K562 (cell line): Measurements from ENCODE around the gene NAXD. TPM values are rescaled to one million over a fixed set of nuclear protein-coding genes. Genes with fewer than 3 reads are reported as not detected.

Source experiments
- ATAC-seq: fragments of 200-7000 bp; cut with Tn5 transposase; 3 replicates; pipeline ENCODE4 v1.9.1; 2020; ENCODE audit warnings: moderate library complexity
- BruUV-seq: library from RNA; stranded (reverse); fragments of 400-500 nt; replicated peaks from 2 replicates; lab custom pipeline; 2021; lab: Mats Ljungman, UMichigan
- CTCF ChIA-PET: fragments of 300-600 bp; formaldehyde crosslinking; extraction: SDS; loops from one replicate; lab custom pipeline; 2021; ENCODE audit warnings: low intra/inter-chr PET ratio; lab: Yijun Ruan, JAX
- POLR2A ChIA-PET: fragments of 300-600, 350-650 bp; sonication (Branson Sonifier 250); formaldehyde crosslinking; extraction: SDS; loops from one replicate; lab custom pipeline; 2021; ENCODE audit warnings: antibody characterized with exemption, inconsistent platforms; lab: Yijun Ruan, JAX
- DNase-seq, 4 experiments: peaks; one replicate each; pipeline versions ENCODE4 v3.0.0 to v3.0.0-alpha.2; 2011 to 2018; ENCODE audit warnings: low spot score in 3 of 4, mixed read lengths in 3 of 4; ENCODE audit errors: extremely low read depth in 1 of 4
- FAIRE-seq: peaks from 2 replicates; lab custom pipeline; 2011; peaks lifted over from hg19 to GRCh38; lab: Jason Lieb, UNC
- H2AFZ ChIP-seq: 2 replicates; pipeline ENCODE4 v1.6.0; 2011; ENCODE audit warnings: low read depth, low read length, control low read depth, inconsistent platforms
- H3K27ac ChIP-seq: fragments of 200-600 bp; 3 replicates; pipeline ENCODE4 v1.8.0; 2011; ENCODE audit warnings: low read depth, mild to moderate bottlenecking, control low read depth, inconsistent platforms, low read length, moderate library complexity, mixed read lengths; ENCODE audit errors: extremely low read depth
- H3K27me3 ChIP-seq, 2 experiments: fragments of 300-600 bp in 1 of 2; 2 replicates in 1 of 2; 3 replicates in 1 of 2; pipeline versions ENCODE4 v1.6.0 to v1.8.0; 2011; ENCODE audit warnings: inconsistent platforms in 2 of 2, low read length in 2 of 2, mild to moderate bottlenecking in 1 of 2, mixed read lengths in 1 of 2, moderate library complexity in 1 of 2; ENCODE audit not compliant: control insufficient read depth in 2 of 2, insufficient read depth in 2 of 2
- H3K36me3 ChIP-seq: fragments of 300-600 bp; 3 replicates; pipeline ENCODE4 v1.8.0; 2011; ENCODE audit warnings: mild to moderate bottlenecking, low read length, inconsistent platforms; ENCODE audit not compliant: control insufficient read depth, insufficient read depth
- H3K4me1 ChIP-seq, 2 experiments: fragments of 200-600 bp in 1 of 2; replicated peaks in 1 of 2; 2 replicates in 1 of 2; 3 replicates in 1 of 2; pipeline versions ENCODE4 v1.5.1 to v1.8.0; 2011; ENCODE audit warnings: inconsistent platforms in 2 of 2, low read length in 2 of 2, mild to moderate bottlenecking in 1 of 2, mixed read lengths in 1 of 2, moderate library complexity in 1 of 2; ENCODE audit not compliant: control insufficient read depth in 2 of 2, insufficient read depth in 2 of 2
- H3K4me2 ChIP-seq: 2 replicates; pipeline ENCODE4 v1.6.1; 2011; ENCODE audit warnings: low read length, control low read depth, inconsistent platforms, mixed read lengths; ENCODE audit not compliant: insufficient read depth
- H3K4me3 ChIP-seq: fragments of 200-600 bp; sonication (generic), shearing (Covaris generic); 2 replicates; pipeline ENCODE4 v1.5.1; 2016; ENCODE audit warnings: control low read depth, inconsistent platforms
- H3K79me2 ChIP-seq: fragments of 200-600 bp; 3 replicates; pipeline ENCODE4 v1.8.0; 2011; ENCODE audit warnings: low read length, inconsistent platforms; ENCODE audit not compliant: control insufficient read depth, insufficient read depth
- H3K9ac ChIP-seq, 2 experiments: 2 replicates each; pipeline versions ENCODE4 v1.6.0 to v1.6.1; 2011; ENCODE audit warnings: low read depth in 2 of 2, low read length in 2 of 2, control low read depth in 1 of 2, inconsistent platforms in 1 of 2, mild to moderate bottlenecking in 1 of 2, mixed read lengths in 1 of 2; ENCODE audit not compliant: insufficient read depth in 1 of 2
- H3K9me1 ChIP-seq: one replicate; pipeline ENCODE4 v1.6.0; 2011; ENCODE audit warnings: inconsistent platforms, mild to moderate bottlenecking, low read length, moderate library complexity; ENCODE audit not compliant: control insufficient read depth, insufficient read depth
- H3K9me3 ChIP-seq: replicated peaks from 2 replicates; pipeline ENCODE4 v1.5.1; 2011; ENCODE audit warnings: low read depth, low read length, inconsistent platforms; ENCODE audit not compliant: control insufficient read depth, insufficient read depth
- H4K20me1 ChIP-seq: replicated peaks from 2 replicates; pipeline ENCODE4 v1.6.1; 2011; ENCODE audit warnings: low read length, inconsistent platforms, mixed read lengths; ENCODE audit not compliant: control insufficient read depth, insufficient read depth
- ARHGAP35 ChIP-seq: fragments of 450-650 bp; IDR thresholded peaks from 2 replicates; pipeline ENCODE4 v1.6.1; 2018; ENCODE audit not compliant: partially characterized antibody
- ATF3 ChIP-seq, 2 experiments: fragments of 450-650 bp in 1 of 2; sonication (generic) in 1 of 2; formaldehyde crosslinking in 1 of 2; IDR thresholded peaks in 1 of 2; conservative IDR thresholded peaks in 1 of 2; 2 replicates each; pipeline versions ENCODE4 v1.6.1 to v1.8.1; 2016 to 2023; ENCODE audit warnings: mild to moderate bottlenecking in 2 of 2, moderate library complexity in 2 of 2, inconsistent platforms in 1 of 2, missing genetic modification reagents in 1 of 2
- IRF2 ChIP-seq: sonication (generic); formaldehyde crosslinking; IDR thresholded peaks from 2 replicates; pipeline ENCODE4 v1.8.1; 2022; ENCODE audit warnings: mild to moderate bottlenecking, missing genetic modification reagents
- MEIS2 ChIP-seq: fragments of 450-650 bp; IDR thresholded peaks from 2 replicates; pipeline ENCODE4 v1.6.1; 2014; ENCODE audit warnings: mild to moderate bottlenecking; ENCODE audit not compliant: partially characterized antibody
- NKRF ChIP-seq: fragments of 450-650 bp; IDR thresholded peaks from 2 replicates; pipeline ENCODE4 v1.6.1; 2016; ENCODE audit warnings: borderline replicate concordance
- PCBP2 ChIP-seq: fragments of 200-400 bp; formaldehyde crosslinking; IDR thresholded peaks from 2 replicates; pipeline ENCODE4 v1.6.1; 2018; ENCODE audit warnings: low read length, low read depth, mild to moderate bottlenecking, moderate library complexity; ENCODE audit not compliant: poor library complexity, severe bottlenecking
- PHF21A ChIP-seq: fragments of 450-650 bp; IDR thresholded peaks from 2 replicates; pipeline ENCODE4 v1.6.1; 2017; ENCODE audit warnings: low read depth, borderline replicate concordance
- PREB ChIP-seq: sonication (generic); formaldehyde crosslinking; IDR thresholded peaks from 2 replicates; pipeline ENCODE4 v1.8.1; 2023; ENCODE audit warnings: mild to moderate bottlenecking, missing genetic modification reagents
- RFX1 ChIP-seq: fragments of 450-650 bp; IDR thresholded peaks from 2 replicates; pipeline ENCODE4 v1.6.1; 2016; ENCODE audit warnings: mild to moderate bottlenecking, moderate library complexity
- TSHZ1 ChIP-seq: fragments of 250-450 bp; sonication (Bioruptor Pico); IDR thresholded peaks from 2 replicates; pipeline ENCODE4 v1.4.0; 2020; ENCODE audit warnings: mild to moderate bottlenecking, moderate library complexity
- ZNF165 ChIP-seq: fragments of 250-450 bp; sonication (Bioruptor Pico); IDR thresholded peaks from 2 replicates; pipeline ENCODE4 v1.4.0; 2020; ENCODE audit warnings: borderline replicate concordance
- ZNF224 ChIP-seq: sonication (generic); formaldehyde crosslinking; IDR thresholded peaks from 2 replicates; pipeline ENCODE4 v1.8.0; 2022; ENCODE audit warnings: mild to moderate bottlenecking, missing genetic modification reagents
- ZNF384 ChIP-seq: IDR thresholded peaks from 2 replicates; pipeline ENCODE4 v1.6.1; 2012; ENCODE audit warnings: low read depth, low read length, improper control_type of control experiment
- ZNF584 ChIP-seq: fragments of 200-800 bp; sonication (Bioruptor generic); IDR thresholded peaks from 2 replicates; pipeline ENCODE4 v1.6.1; 2016; ENCODE audit warnings: low read depth, mild to moderate bottlenecking, missing genetic modification characterization, missing compliant biosample characterization
- WGBS: fragments of 100-300 bp; shearing (Covaris generic); methylation state at CpG from one replicate; pipeline ENCODE4 v1.1.6; 2016; ENCODE audit warnings: low coverage, mixed read lengths; ENCODE audit not compliant: insufficient coverage; ENCODE audit errors: missing lambda C conversion rate; 5-methylcytosine and 5-hydroxymethylcytosine counted together
- in situ Hi-C: fragments of 300-500 bp; cut with MboI; formaldehyde crosslinking; loops from 4 replicates; pipeline ENCODE4 v1.15.0; 2018; ENCODE audit warnings: inconsistent platforms, mixed read lengths
- intact Hi-C: fragments of 100-400 bp; cut with micrococcal nuclease; formaldehyde crosslinking; loops from 2 replicates; pipeline ENCODE4 v1.14.2; 2022
- polyA plus RNA-seq, 8 experiments: library from polyadenylated mRNA; depleted of rRNA in 4 of 8; stranded (reverse) in 5 of 8; unstranded in 3 of 8; fragments of >200 nt; fragmentation: Nextera tagmentation in 2 of 8; fragmentation: Illumina TruSeq in 1 of 8; extraction: Ambion mirVana in 2 of 8; extraction: Trizol in 1 of 8; gene quantifications; 2 replicates each; pipeline versions ENCODE4 v1.2.1 to v1.2.3, GENCODE V29; 2011 to 2014; ENCODE audit warnings: inconsistent platforms in 1 of 8, missing spikeins in 1 of 8
- total RNA-seq, 7 experiments: library from RNA; depleted of rRNA in 6 of 7; stranded (reverse); fragments of >200 nt in 6 of 7; fragmentation: Illumina TruSeq in 2 of 7; extraction: Trizol in 2 of 7; gene quantifications; 2 replicates each; pipeline versions ENCODE4 v1.2.1 to v1.2.3, GENCODE V29; 2011 to 2021; ENCODE audit warnings: low replicate concordance in 1 of 7

NAXD gene
- total and polyA plus RNA-seq, 9 of the 15 experiments (the other 6 are each of a cell fraction or from before 2014, with no cell fraction given), result 0.59 to 20.6 (median 13.0) TPM

GRCh38 chr13:110664041-110664440 is 48.7 kb downstream of the NAXD start (continued):
- TF ChIP-seq TSHZ1 (CRISPR knock-in tag), result no peak
- TF ChIP-seq ZNF584, result no peak
- TF ChIP-seq PREB (CRISPR knock-in tag), result no peak
- TF ChIP-seq ZNF165 (CRISPR knock-in tag), result no peak
- no peak for TF ChIP-seq ZNF224 (CRISPR knock-in tag)

- Histone ChIP-seq H3K4me2 (no peak overlapping the region), H4K20me1 (no peaks in the 10 kb centered on the region), H3K36me3 (peaks cover 59% of the 10 kb centered on the region), H3K9ac (no peak overlapping the region), H3K4me3 (no peak overlapping the region), H3K9me1 (no peaks in the 10 kb centered on the region), H3K79me2 (no peaks in the 10 kb centered on the region), H3K27me3 (no peaks in the 10 kb centered on the region), H3K4me1 (no peaks in the 10 kb centered on the region), H3K9me3 (no peaks in the 10 kb centered on the region), H3K27ac (no peak overlapping the region), H2AFZ (no peak overlapping the region)
- no TSS peak for BruUV-seq
- no peak for FAIRE-seq
- intact Hi-C loops (no loop called here), in situ Hi-C loops (no loop called here)
- ChIA-PET POLR2A (no interaction called here), CTCF (no interaction called here)
- no peak for DNase-seq
- ATAC-seq, result no peak
- WGBS, result 92% methylated on average over 10 of the region's 11 CpGs
- no peak for TF ChIP-seq ARHGAP35
- no peak for TF ChIP-seq NKRF
- TF ChIP-seq ATF3 (IDR thresholded peaks at IDR 0.05), result no peak
- no peak for TF ChIP-seq ATF3 (CRISPR knock-in tag; conservative IDR thresholded peaks at IDR 0.05)
- no peak for TF ChIP-seq PCBP2
- TF ChIP-seq IRF2 (CRISPR knock-in tag), result no peak
- no peak for TF ChIP-seq RFX1
- no peak for TF ChIP-seq ZNF384
- no peak for TF ChIP-seq MEIS2
- TF ChIP-seq PHF21A, result no peak
These were observed 49.3 kb downstream of the NAXD start for GRCh38 chr13:110664673-110665072.
